Measurements from ENCODE around the gene GIPC3.
A peak's percentile ranks its signal among the peaks of the same experiment; 100 is the strongest.
"Not testable (repeated sequence)": the region's sequence is repeated elsewhere in the genome, so short reads cannot be mapped to it uniquely, and the experiment has no call there.

The GIPC3 gene

GRCh38 chr19:3550947-3551791 is 34.1 kb upstream of the GIPC3 start:
- no peak for DNase-seq

- no peak for DNase-seq
These were observed 33.5 kb upstream of the GIPC3 start for GRCh38 chr19:3551792-3552095.

GRCh38 chr19:3554254-3555083 is 30.8 kb upstream of the GIPC3 start:
- no peak for DNase-seq

- DNase-seq = no peak
These were observed 29.4 kb upstream of the GIPC3 start for GRCh38 chr19:3555653-3556422.

GRCh38 chr19:3556423-3556977 is 28.8 kb upstream of the GIPC3 start:
- DNase-seq = no peak

GRCh38 chr19:3556978-3557460 is 28.3 kb upstream of the GIPC3 start:
- no peak for DNase-seq

- peak; percentile 60 for DNase-seq
These were observed 27.6 kb upstream of the GIPC3 start, which contains the start of gene MFSD12 for GRCh38 chr19:3557461-3558248. Gene MFSD12 (minus strand): TSS chr19:3557586. CDS start chr19:3557403, 183 bp downstream.

GRCh38 chr19:3563709-3564524 is 21.4 kb upstream of the GIPC3 start:
- DNase-seq = no peak

- DNase-seq = no peak
These were observed 20.1 kb upstream of the GIPC3 start for GRCh38 chr19:3565139-3565538.

GRCh38 chr19:3570042-3570441 is 15.2 kb upstream of the GIPC3 start:
- not testable (repeated sequence) for DNase-seq

GRCh38 chr19:3570606-3571011 is 14.7 kb upstream of the GIPC3 start:
- no peak for DNase-seq

GRCh38 chr19:3572132-3572854 is 13.0 kb upstream of the GIPC3 start:
- DNase-seq = peak; percentile 94

- DNase-seq = no peak
These were observed 12.5 kb upstream of the GIPC3 start, which contains the start of gene HMG20B for GRCh38 chr19:3572855-3573161. Gene HMG20B (plus strand): TSS chr19:3572944. CDS start chr19:3573310, 366 bp downstream.

GRCh38 chr19:3573162-3573857 is 12.0 kb upstream of the GIPC3 start:
- no peak for DNase-seq

GRCh38 chr19:3573858-3574637 is 11.2 kb upstream of the GIPC3 start:
- DNase-seq = peak; percentile 65

GRCh38 chr19:3575260-3575741 is 10.0 kb upstream of the GIPC3 start:
- peak; percentile 42 for DNase-seq

- DNase-seq = no peak
These were observed 9.2 kb upstream of the GIPC3 start for GRCh38 chr19:3575949-3576673.
